NCI-H1436 (cell line): ENCODE data around the gene SMARCC1.

Source experiments
- DNase-seq: peaks from one replicate; lab custom pipeline; 2025; lab: John Stamatoyannopoulos, UW

The SMARCC1 gene

GRCh38 chr3:47701388-47701787 is 80.3 kb downstream of the SMARCC1 start:
- no peak for DNase-seq

GRCh38 chr3:47692158-47692557 is 89.5 kb downstream of the SMARCC1 start:
- no peak for DNase-seq

- DNase-seq = no peak
Measured at GRCh38 chr3:47688488-47688887, 93.2 kb downstream of the SMARCC1 start.

- no peak for DNase-seq
Measured at GRCh38 chr3:47685037-47685436, 96.7 kb downstream of the SMARCC1 start.

GRCh38 chr3:47681016-47681415 is 100.7 kb downstream of the SMARCC1 start:
- DNase-seq = no peak

GRCh38 chr3:47678446-47679338 is 103.0 kb downstream of the SMARCC1 start:
- no peak for DNase-seq

GRCh38 chr3:47669026-47669749 is 112.5 kb downstream of the SMARCC1 start:
- no peak for DNase-seq

GRCh38 chr3:47666118-47666517 is 115.6 kb downstream of the SMARCC1 start:
- DNase-seq = no peak

- no peak for DNase-seq
Measured at GRCh38 chr3:47664519-47664918, 117.2 kb downstream of the SMARCC1 start.

GRCh38 chr3:47663630-47664240 is 118.0 kb downstream of the SMARCC1 start:
- DNase-seq = no peak

- no peak for DNase-seq
Measured at GRCh38 chr3:47661121-47661752, 120.5 kb downstream of the SMARCC1 start.

GRCh38 chr3:47658444-47658843 is 123.2 kb downstream of the SMARCC1 start:
- no peak for DNase-seq

GRCh38 chr3:47652142-47652541 is 129.6 kb downstream of the SMARCC1 start:
- no peak for DNase-seq

GRCh38 chr3:47650294-47650693 is 131.4 kb downstream of the SMARCC1 start:
- no peak for DNase-seq

- DNase-seq = no peak
Measured at GRCh38 chr3:47647550-47647949, 134.1 kb downstream of the SMARCC1 start.

GRCh38 chr3:47646362-47646761 is 135.3 kb downstream of the SMARCC1 start:
- DNase-seq = no peak

GRCh38 chr3:47645551-47645950 is 136.1 kb downstream of the SMARCC1 start:
- DNase-seq = no peak

- no peak for DNase-seq
Measured at GRCh38 chr3:47643092-47643491, 138.6 kb downstream of the SMARCC1 start.

- no peak for DNase-seq
Measured at GRCh38 chr3:47641739-47642138, 140.0 kb downstream of the SMARCC1 start.

- no peak for DNase-seq
Measured at GRCh38 chr3:47636921-47637320, 144.8 kb downstream of the SMARCC1 start.

GRCh38 chr3:47636225-47636624 is 145.5 kb downstream of the SMARCC1 start:
- no peak for DNase-seq

GRCh38 chr3:47635536-47635935 is 146.2 kb downstream of the SMARCC1 start:
- no peak for DNase-seq
